NT2/D1 (cell line): Measurements from ENCODE around the gene TMEM176A.

Experiments used
- SUZ12 ChIP-seq: IDR thresholded peaks from 2 replicates; pipeline ENCODE4 v1.6.1; 2011; ENCODE audit not compliant: insufficient read length, insufficient read depth; ENCODE audit errors: extremely low read depth
- YY1 ChIP-seq: IDR thresholded peaks from 2 replicates; pipeline ENCODE4 v1.6.1; 2011; ENCODE audit not compliant: insufficient read length, insufficient read depth

DNA sequence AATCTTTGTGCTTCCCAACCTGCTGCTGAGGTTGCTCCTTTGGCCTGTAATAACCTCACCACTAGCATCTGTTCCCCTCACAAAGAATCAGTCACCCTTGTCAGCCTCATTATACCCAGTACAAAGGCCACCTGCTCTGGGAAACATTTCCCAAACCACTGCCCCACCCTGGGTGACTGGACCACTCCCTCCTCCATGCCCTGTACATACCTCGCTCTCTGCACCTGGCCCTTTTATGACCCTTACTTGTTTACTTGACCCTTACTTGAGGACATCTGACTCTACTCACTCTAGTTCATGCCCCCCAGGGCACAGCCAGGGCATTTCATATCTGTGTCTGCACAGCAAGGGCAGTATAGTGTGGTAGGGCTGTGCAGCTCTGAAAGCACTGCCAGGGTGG, 30.4 kb downstream of the TMEM176A start:
- TF ChIP-seq YY1 = no peak
- TF ChIP-seq SUZ12 = no peak
